ENCODE data around the gene GALNT17. TPM values are rescaled to one million over a fixed set of nuclear protein-coding genes. Genes with fewer than 3 reads are reported as not detected.

GALNT17 gene
- total and polyA plus RNA-seq, 5 experiments from 2014 or later = not detected

GRCh38 chr7:71343039-71343438 lies 211.1 kb downstream of the GALNT17 start:
- Mint-ChIP-seq H3K27me3 (no peaks in the 10 kb centered on the region), H3K36me3 (peaks cover 0 to 17% (median 0%) of the 10 kb centered on the region in 3 donors), H3K4me3 (no peak overlapping the region), H3K9me3 (peaks cover 8 to 62% (median 30%) of the 10 kb centered on the region in 9 donors), H3K4me1 (no peaks in the 10 kb centered on the region), H3K27ac (no peak overlapping the region)
- DNase-seq (no peak), ATAC-seq (no peak)
- POLR2A ChIA-PET = no interaction called here

- Mint-ChIP-seq H3K36me3 (peaks cover 0 to 17% (median 0%) of the 10 kb centered on the region in 3 donors), H3K4me3 (no peak overlapping the region), H3K4me1 (no peaks in the 10 kb centered on the region), H3K9me3 (peaks cover 7 to 62% (median 31%) of the 10 kb centered on the region in 9 donors), H3K27me3 (no peaks in the 10 kb centered on the region), H3K27ac (no peak overlapping the region)
- POLR2A ChIA-PET = no interaction called here
- ATAC-seq (no peak), DNase-seq (no peak)
Measured at GRCh38 chr7:71343892-71344291, 211.9 kb downstream of the GALNT17 start.

- no peaks in the 10 kb centered on the region for H3K27me3 Mint-ChIP-seq
- H3K36me3 Mint-ChIP-seq = peaks cover 0 to 17% (median 0%) of the 10 kb centered on the region in 3 donors
- no peak overlapping the region for H3K27ac Mint-ChIP-seq
- POLR2A ChIA-PET = no interaction called here
- no peaks in the 10 kb centered on the region for H3K4me1 Mint-ChIP-seq
- H3K9me3 Mint-ChIP-seq = peaks cover 4 to 55% (median 23%) of the 10 kb centered on the region in 9 donors
- DNase-seq = no peak
- ATAC-seq = no peak
- no peak overlapping the region for H3K4me3 Mint-ChIP-seq
Measured at GRCh38 chr7:71345117-71345884, 213.4 kb downstream of the GALNT17 start.

- POLR2A ChIA-PET = no interaction called here
Measured at GRCh38 chr7:71348821-71349681, 217.1 kb downstream of the GALNT17 start.

GRCh38 chr7:71349682-71350481 lies 217.9 kb downstream of the GALNT17 start:
- POLR2A ChIA-PET = no interaction called here
- no peaks in the 10 kb centered on the region for H3K27me3 Mint-ChIP-seq
- no peak overlapping the region for H3K27ac Mint-ChIP-seq
- no peaks in the 10 kb centered on the region for H3K4me1 Mint-ChIP-seq
- peaks cover 5 to 48% (median 21%) of the 10 kb centered on the region in 9 donors for H3K9me3 Mint-ChIP-seq
- ATAC-seq (no peak), DNase-seq (no peak)
- H3K4me3 Mint-ChIP-seq = no peak overlapping the region
- no peaks in the 10 kb centered on the region for H3K36me3 Mint-ChIP-seq

More at GRCh38 chr7:71348821-71349681, 217.1 kb downstream of the GALNT17 start:
- Mint-ChIP-seq H3K4me3 (no peak overlapping the region), H3K4me1 (no peaks in the 10 kb centered on the region), H3K36me3 (peaks cover 0 to 7% (median 0%) of the 10 kb centered on the region in 3 donors), H3K9me3 (peaks cover 8 to 55% (median 22%) of the 10 kb centered on the region in 9 donors), H3K27me3 (no peaks in the 10 kb centered on the region), H3K27ac (no peak overlapping the region)
- no peak for DNase-seq
- ATAC-seq = no peak

GRCh38 chr7:71350680-71351079 lies 218.7 kb downstream of the GALNT17 start:
- H3K27me3 Mint-ChIP-seq = no peaks in the 10 kb centered on the region
- POLR2A ChIA-PET = no interaction called here
- H3K4me3 Mint-ChIP-seq = no peak overlapping the region
- H3K27ac Mint-ChIP-seq = no peak overlapping the region
- H3K9me3 Mint-ChIP-seq = peaks cover 5 to 46% (median 16%) of the 10 kb centered on the region in 9 donors
- H3K4me1 Mint-ChIP-seq = no peaks in the 10 kb centered on the region
- ATAC-seq (no peak), DNase-seq (no peak)
- H3K36me3 Mint-ChIP-seq = no peaks in the 10 kb centered on the region

- Mint-ChIP-seq H3K27ac (no peak overlapping the region), H3K27me3 (no peaks in the 10 kb centered on the region), H3K36me3 (no peaks in the 10 kb centered on the region), H3K4me3 (no peak overlapping the region), H3K4me1 (no peaks in the 10 kb centered on the region), H3K9me3 (peaks cover 10 to 43% (median 19%) of the 10 kb centered on the region in 9 donors)
- ATAC-seq (no peak), DNase-seq (no peak)
- POLR2A ChIA-PET = no interaction called here
Measured at GRCh38 chr7:71354716-71355115, 222.8 kb downstream of the GALNT17 start.

GRCh38 chr7:71361451-71362032 lies 229.6 kb downstream of the GALNT17 start:
- Mint-ChIP-seq H3K4me3 (no peak overlapping the region), H3K27me3 (no peaks in the 10 kb centered on the region), H3K4me1 (no peaks in the 10 kb centered on the region), H3K27ac (no peak overlapping the region), H3K36me3 (no peaks in the 10 kb centered on the region), H3K9me3 (peaks cover 0 to 42% (median 14%) of the 10 kb centered on the region in 9 donors)
- ATAC-seq (no peak), DNase-seq (no peak)
- POLR2A ChIA-PET = no interaction called here

GRCh38 chr7:71362240-71362639 lies 230.3 kb downstream of the GALNT17 start:
- ATAC-seq (no peak), DNase-seq (no peak)
- no peaks in the 10 kb centered on the region for H3K36me3 Mint-ChIP-seq
- no peaks in the 10 kb centered on the region for H3K4me1 Mint-ChIP-seq
- H3K4me3 Mint-ChIP-seq = no peak overlapping the region
- POLR2A ChIA-PET = no interaction called here
- H3K27me3 Mint-ChIP-seq = no peaks in the 10 kb centered on the region
- peaks cover 0 to 46% (median 14%) of the 10 kb centered on the region in 9 donors for H3K9me3 Mint-ChIP-seq
- H3K27ac Mint-ChIP-seq = no peak overlapping the region

GRCh38 chr7:71363223-71363622 lies 231.3 kb downstream of the GALNT17 start:
- POLR2A ChIA-PET = no interaction called here
- no peaks in the 10 kb centered on the region for H3K36me3 Mint-ChIP-seq
- ATAC-seq = no peak
- H3K9me3 Mint-ChIP-seq = peaks cover 8 to 36% (median 14%) of the 10 kb centered on the region in 9 donors
- no peaks in the 10 kb centered on the region for H3K27me3 Mint-ChIP-seq
- no peak for DNase-seq
- no peaks in the 10 kb centered on the region for H3K4me1 Mint-ChIP-seq
- no peak overlapping the region for H3K4me3 Mint-ChIP-seq
- H3K27ac Mint-ChIP-seq = no peak overlapping the region

GRCh38 chr7:71363627-71364026 lies 231.7 kb downstream of the GALNT17 start:
- POLR2A ChIA-PET = no interaction called here
- peaks cover 8 to 32% (median 14%) of the 10 kb centered on the region in 9 donors for H3K9me3 Mint-ChIP-seq
- no peaks in the 10 kb centered on the region for H3K4me1 Mint-ChIP-seq
- ATAC-seq = no peak
- no peak overlapping the region for H3K4me3 Mint-ChIP-seq
- H3K36me3 Mint-ChIP-seq = no peaks in the 10 kb centered on the region
- H3K27me3 Mint-ChIP-seq = no peaks in the 10 kb centered on the region
- H3K27ac Mint-ChIP-seq = no peak overlapping the region
- DNase-seq = no peak

- no peak overlapping the region for H3K4me3 Mint-ChIP-seq
- H3K27ac Mint-ChIP-seq = no peak overlapping the region
- no peaks in the 10 kb centered on the region for H3K27me3 Mint-ChIP-seq
- POLR2A ChIA-PET = no interaction called here
- DNase-seq (no peak), ATAC-seq (no peak)
- peaks cover 6 to 30% (median 14%) of the 10 kb centered on the region in 9 donors for H3K9me3 Mint-ChIP-seq
- H3K36me3 Mint-ChIP-seq = no peaks in the 10 kb centered on the region
- no peaks in the 10 kb centered on the region for H3K4me1 Mint-ChIP-seq
Measured at GRCh38 chr7:71364551-71364950, 232.6 kb downstream of the GALNT17 start.

Measured in naive thymus-derived CD8-positive, alpha-beta T cell (primary cell).